ENCODE results near the gene KCNG1.

- TF ChIP-seq POLR2A (IDR thresholded peaks at IDR 0.05), result no peak
- TF ChIP-seq, protein P1, sequence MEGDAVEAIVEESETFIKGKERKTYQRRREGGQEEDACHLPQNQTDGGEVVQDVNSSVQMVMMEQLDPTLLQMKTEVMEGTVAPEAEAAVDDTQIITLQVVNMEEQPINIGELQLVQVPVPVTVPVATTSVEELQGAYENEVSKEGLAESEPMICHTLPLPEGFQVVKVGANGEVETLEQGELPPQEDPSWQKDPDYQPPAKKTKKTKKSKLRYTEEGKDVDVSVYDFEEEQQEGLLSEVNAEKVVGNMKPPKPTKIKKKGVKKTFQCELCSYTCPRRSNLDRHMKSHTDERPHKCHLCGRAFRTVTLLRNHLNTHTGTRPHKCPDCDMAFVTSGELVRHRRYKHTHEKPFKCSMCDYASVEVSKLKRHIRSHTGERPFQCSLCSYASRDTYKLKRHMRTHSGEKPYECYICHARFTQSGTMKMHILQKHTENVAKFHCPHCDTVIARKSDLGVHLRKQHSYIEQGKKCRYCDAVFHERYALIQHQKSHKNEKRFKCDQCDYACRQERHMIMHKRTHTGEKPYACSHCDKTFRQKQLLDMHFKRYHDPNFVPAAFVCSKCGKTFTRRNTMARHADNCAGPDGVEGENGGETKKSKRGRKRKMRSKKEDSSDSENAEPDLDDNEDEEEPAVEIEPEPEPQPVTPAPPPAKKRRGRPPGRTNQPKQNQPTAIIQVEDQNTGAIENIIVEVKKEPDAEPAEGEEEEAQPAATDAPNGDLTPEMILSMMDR (IDR thresholded peaks at IDR 0.05), result no peak
Observed at GRCh38 chr20:51064137-51064536, 41.2 kb upstream of the KCNG1 start.
